Right atrium auricular region (tissue), 2 donors: ENCODE data around the gene SERPINB8. TPM values are rescaled to one million over a fixed set of nuclear protein-coding genes. Genes with fewer than 3 reads are reported as not detected.
A peak's percentile ranks its signal among the peaks of the same experiment; 100 is the strongest.

Experiments used
- DNase-seq: peaks from one replicate; pipeline ENCODE4 v3.0.0-alpha.2; 2019; ENCODE audit warnings: low spot score
- H3K27ac ChIP-seq, 2 donors: fragments of 200-600 bp; sonication (generic); 1 replicate in 1 of 2; 2 replicates in 1 of 2; pipeline ENCODE4 v1.5.1; 2016 to 2019
- H3K27me3 ChIP-seq, 2 donors: fragments of 200-600 bp; sonication (generic); one replicate each; pipeline versions ENCODE4 v1.5.1 to v1.6.0; 2017 to 2019
- H3K36me3 ChIP-seq: fragments of 200-600 bp; sonication (generic); one replicate; pipeline ENCODE4 v1.5.1; 2016
- H3K4me1 ChIP-seq, 2 donors: fragments of 200-600 bp; sonication (generic); one replicate each; pipeline versions ENCODE4 v1.5.1 to v1.6.0; 2017 to 2019
- H3K4me3 ChIP-seq, 2 donors: fragments of 200-600 bp; sonication (generic); 1 replicate in 1 of 2; 2 replicates in 1 of 2; pipeline ENCODE4 v1.5.1; 2017 to 2019; ENCODE audit warnings: mild to moderate bottlenecking in 1 of 2, moderate library complexity in 1 of 2
- H3K9me3 ChIP-seq, 2 donors: fragments of 200-600 bp; sonication (generic); one replicate each; pipeline ENCODE4 v1.5.1; 2019
- total RNA-seq, 2 donors: library from RNA; depleted of rRNA; stranded (reverse); fragments of >200 nt; gene quantifications; one replicate each; pipeline ENCODE4 v1.1.0, GENCODE V29; 2016
- TF ChIP-seq, protein P1 (sequence below), 2 donors: fragments of 200-600 bp; sonication (generic); IDR thresholded peaks; one replicate each; pipeline ENCODE4 v1.5.1; 2019; ENCODE audit warnings: antibody characterized with exemption in 2 of 2

The SERPINB8 gene
- total RNA-seq, 2 donors from 2014 or later = 3.4 to 8.4 TPM

DNA sequence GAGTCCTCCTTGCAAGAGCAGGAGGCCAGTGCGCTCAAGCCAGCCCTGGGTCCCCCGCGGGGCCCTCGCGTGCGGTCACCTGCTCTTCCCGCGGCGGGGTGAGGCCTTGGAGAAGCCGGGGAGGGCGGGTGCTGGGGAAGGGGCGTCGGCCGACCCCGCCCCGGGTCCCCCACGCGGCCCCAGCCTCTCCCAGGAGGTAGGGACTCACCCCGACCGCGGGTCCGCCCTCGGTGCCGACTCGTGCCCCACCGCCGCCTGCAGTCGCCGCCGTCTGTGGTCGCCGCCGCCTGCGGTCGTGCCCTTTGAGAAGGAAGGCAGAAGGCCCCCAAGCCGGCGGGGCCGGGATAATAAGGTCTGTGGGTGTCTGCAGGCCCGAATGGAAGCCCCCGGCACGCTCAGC lies 32.7 kb downstream of the SERPINB8 start:
- Histone ChIP-seq H3K27ac (no peak overlapping the region), H3K4me3 (no peak overlapping the region), H3K4me1 (no peaks in the 10 kb centered on the region), H3K27me3 (no peaks in the 10 kb centered on the region), H3K9me3 (no peaks in the 10 kb centered on the region), H3K36me3 (no peaks in the 10 kb centered on the region)
- no peak for DNase-seq
- TF ChIP-seq, protein P1, sequence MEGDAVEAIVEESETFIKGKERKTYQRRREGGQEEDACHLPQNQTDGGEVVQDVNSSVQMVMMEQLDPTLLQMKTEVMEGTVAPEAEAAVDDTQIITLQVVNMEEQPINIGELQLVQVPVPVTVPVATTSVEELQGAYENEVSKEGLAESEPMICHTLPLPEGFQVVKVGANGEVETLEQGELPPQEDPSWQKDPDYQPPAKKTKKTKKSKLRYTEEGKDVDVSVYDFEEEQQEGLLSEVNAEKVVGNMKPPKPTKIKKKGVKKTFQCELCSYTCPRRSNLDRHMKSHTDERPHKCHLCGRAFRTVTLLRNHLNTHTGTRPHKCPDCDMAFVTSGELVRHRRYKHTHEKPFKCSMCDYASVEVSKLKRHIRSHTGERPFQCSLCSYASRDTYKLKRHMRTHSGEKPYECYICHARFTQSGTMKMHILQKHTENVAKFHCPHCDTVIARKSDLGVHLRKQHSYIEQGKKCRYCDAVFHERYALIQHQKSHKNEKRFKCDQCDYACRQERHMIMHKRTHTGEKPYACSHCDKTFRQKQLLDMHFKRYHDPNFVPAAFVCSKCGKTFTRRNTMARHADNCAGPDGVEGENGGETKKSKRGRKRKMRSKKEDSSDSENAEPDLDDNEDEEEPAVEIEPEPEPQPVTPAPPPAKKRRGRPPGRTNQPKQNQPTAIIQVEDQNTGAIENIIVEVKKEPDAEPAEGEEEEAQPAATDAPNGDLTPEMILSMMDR (IDR thresholded peaks at IDR 0.05) = no peak

- no peaks in the 10 kb centered on the region for H3K27me3 ChIP-seq
- TF ChIP-seq, protein P1 (IDR thresholded peaks at IDR 0.05) = no peak
- no peak for DNase-seq
- H3K27ac ChIP-seq = no peak overlapping the region
- H3K9me3 ChIP-seq = no peaks in the 10 kb centered on the region
- no peaks in the 10 kb centered on the region for H3K36me3 ChIP-seq
- H3K4me3 ChIP-seq = no peak overlapping the region
- H3K4me1 ChIP-seq = no peaks in the 10 kb centered on the region
Observed at GRCh38 chr18:64009305-64009704, 39.4 kb downstream of the SERPINB8 start.

- no peaks in the 10 kb centered on the region for H3K4me1 ChIP-seq
Observed at GRCh38 chr18:64011513-64011912, 41.6 kb downstream of the SERPINB8 start.

GRCh38 chr18:64017870-64018269 lies 48.0 kb downstream of the SERPINB8 start:
- Histone ChIP-seq H3K9me3 (no peaks in the 10 kb centered on the region), H3K4me1 (no peaks in the 10 kb centered on the region), H3K4me3 (no peak overlapping the region), H3K27ac (no peak overlapping the region), H3K27me3 (no peaks in the 10 kb centered on the region), H3K36me3 (no peaks in the 10 kb centered on the region)
- no peak for DNase-seq
- TF ChIP-seq, protein P1 (IDR thresholded peaks at IDR 0.05) = peak; percentile 22 to 57

More at GRCh38 chr18:64011513-64011912, 41.6 kb downstream of the SERPINB8 start:
- Histone ChIP-seq H3K36me3 (no peaks in the 10 kb centered on the region), H3K4me3 (no peak overlapping the region), H3K9me3 (no peaks in the 10 kb centered on the region), H3K27ac (no peak overlapping the region), H3K27me3 (no peaks in the 10 kb centered on the region)
- DNase-seq = no peak
- TF ChIP-seq, protein P1 (IDR thresholded peaks at IDR 0.05) = no peak

DNA sequence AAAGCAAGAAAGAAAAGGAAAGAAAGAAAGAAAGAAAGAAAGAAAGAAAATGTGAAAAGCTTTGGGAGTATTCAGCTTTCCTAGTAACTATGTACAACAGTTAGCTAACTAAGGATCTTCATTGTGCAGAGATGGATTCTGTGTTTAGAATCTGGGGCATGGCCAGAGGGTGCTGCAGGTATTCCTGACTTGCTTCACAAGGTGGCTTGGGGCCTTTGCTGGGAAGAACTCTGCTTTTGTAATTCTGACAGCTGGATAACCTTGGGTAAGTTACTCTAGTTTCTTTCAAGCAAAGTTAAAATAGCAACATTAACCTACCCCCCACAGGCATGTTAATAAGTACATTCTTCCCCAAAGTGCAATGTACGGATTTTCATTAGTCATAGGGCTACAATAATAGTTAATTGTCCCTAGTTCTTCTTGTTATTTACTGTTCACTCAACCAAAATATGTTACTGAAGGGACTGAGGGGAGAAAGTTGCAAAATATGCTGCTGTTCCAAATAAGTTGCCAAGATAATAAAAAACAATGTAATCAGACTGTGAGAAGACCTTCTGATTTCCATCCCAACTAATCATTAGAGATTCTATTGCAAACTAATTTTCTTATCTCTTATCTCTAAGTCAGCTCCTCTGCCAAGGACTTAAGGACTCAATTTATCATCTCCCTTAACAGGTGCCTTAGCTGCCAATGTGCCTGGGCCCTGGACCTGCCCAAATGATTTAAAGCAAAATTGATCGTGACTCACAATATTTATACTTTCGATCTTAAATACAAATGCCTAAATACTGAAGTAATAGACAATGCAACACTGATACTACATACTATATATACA lies 50.3 kb downstream of the SERPINB8 start:
- H3K9me3 ChIP-seq = no peaks in the 10 kb centered on the region
- no peak overlapping the region for H3K4me3 ChIP-seq
- TF ChIP-seq, protein P1 (IDR thresholded peaks at IDR 0.05) = no peak
- H3K27ac ChIP-seq = no peak overlapping the region
- no peak for DNase-seq
- no peaks in the 10 kb centered on the region for H3K4me1 ChIP-seq
- no peaks in the 10 kb centered on the region for H3K36me3 ChIP-seq
- H3K27me3 ChIP-seq = no peaks in the 10 kb centered on the region
